Measurements from ENCODE around the gene ELOVL6. TPM values are rescaled to one million over a fixed set of nuclear protein-coding genes. Genes with fewer than 3 reads are reported as not detected.

The ELOVL6 gene
- total and polyA plus RNA-seq, 2 of the 4 experiments (the other 2 are of a cell fraction), result 17.9 to 19.0 TPM

DNA sequence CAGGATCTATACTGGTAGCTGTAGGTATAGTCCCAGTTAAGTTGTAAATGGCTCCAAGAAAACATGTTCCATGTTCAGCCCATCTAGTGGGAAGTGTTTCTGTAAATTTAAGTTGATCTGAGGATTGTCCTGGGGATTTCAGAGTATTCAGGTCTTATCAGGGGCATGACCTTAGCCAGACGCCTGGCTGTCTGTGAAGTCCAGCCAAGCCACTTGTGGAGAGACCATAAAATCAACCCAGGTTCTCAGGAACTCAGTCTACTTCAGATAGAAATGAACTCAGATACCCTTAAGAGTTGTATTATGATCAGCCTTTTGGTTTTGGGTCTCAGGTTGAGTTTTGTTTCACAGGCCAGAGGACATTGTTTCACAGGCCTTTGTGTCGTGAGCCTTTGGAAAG, 189.9 kb downstream of the ELOVL6 start:
- Histone ChIP-seq H2BK15ac (ENCODE audit: low read depth, low read length) (no peak overlapping the region), H2AK5ac (ENCODE audit: low read depth, low read length) (no peak overlapping the region), H4K91ac (ENCODE audit: insufficient read depth, low read depth, low read length) (no peak overlapping the region), H4K5ac (ENCODE audit: low read depth, low read length) (no peak overlapping the region), H3K9me1 (ENCODE audit: insufficient read depth, low read length) (no peaks in the 10 kb centered on the region), H3K27ac (ENCODE audit: insufficient read depth, low read length) (no peak overlapping the region), H3K18ac (ENCODE audit: low read depth, low read length) (no peak overlapping the region), H3K56ac (ENCODE audit: extremely low read depth, insufficient read depth, low read length) (no peak overlapping the region), H3K27me3 (ENCODE audit: control insufficient read depth, insufficient read depth, low read length) (no peaks in the 10 kb centered on the region), H4K20me1 (ENCODE audit: insufficient read depth, low read length) (no peaks in the 10 kb centered on the region), H3K4me3 (ENCODE audit: insufficient read depth, low read depth, low read length) (no peak overlapping the region), H3K9ac (ENCODE audit: low read depth, low read length) (no peak overlapping the region), H3K14ac (replicated peaks; ENCODE audit: low read depth, low read length) (no peak overlapping the region), H2BK20ac (ENCODE audit: low read depth, low read length) (no peak overlapping the region), H3K9me3 (ENCODE audit: control insufficient read depth, insufficient read depth, low read length) (no peaks in the 10 kb centered on the region), H2BK120ac (ENCODE audit: low read depth, low read length) (no peak overlapping the region), H3K36me3 (ENCODE audit: control insufficient read depth, insufficient read depth, low read length) (no peaks in the 10 kb centered on the region), H3K4me2 (ENCODE audit: low read depth, low read length) (no peak overlapping the region), H3K23ac (ENCODE audit: low read depth, low read length) (no peak overlapping the region), H3K79me1 (ENCODE audit: low read depth in 1 of 2, low read length in 2 of 2) (no peaks in the 10 kb centered on the region), H2AK9ac (replicated peaks; ENCODE audit: low read depth, low read length, poor library complexity) (no peak overlapping the region), H2AFZ (replicated peaks; ENCODE audit: low read length, poor library complexity) (no peak overlapping the region), H2BK5ac (ENCODE audit: low read depth, low read length, poor library complexity, severe bottlenecking) (no peak overlapping the region), H3K4ac (ENCODE audit: low read depth, low read length) (no peak overlapping the region), H4K8ac (ENCODE audit: low read depth in 2 of 2, low read length in 2 of 2) (no peak overlapping the region), H3K4me1 (ENCODE audit: control insufficient read depth, insufficient read depth, low read length) (no peaks in the 10 kb centered on the region)
- dilution Hi-C loops (cut with HindIII; ENCODE audit: low sequenced_read_pairs, unreplicated experiment), result no loop called here
- intact Hi-C loops (cut with micrococcal nuclease), result loop anchor here (5.0 kb wide), 1 partner anchor 309 kb away; no protein-coding TSS in a partner anchor
- no TSS peak for BruUV-seq (replicated peaks)
- POLR2A ChIA-PET (ENCODE audit: unreplicated experiment), result no interaction called here
- CTCF ChIA-PET, result interaction anchor here (1.1 kb wide), 1 partner anchor 38 kb away, joined by 3 read pairs; no protein-coding TSS in a partner anchor
- ATAC-seq (ENCODE audit: low read depth) (no peak), DNase-seq (no peak)
- TF ChIP-seq SMC3 (IDR thresholded peaks at IDR 0.05; ENCODE audit: low read depth, low read length) (no peak), MAFK (IDR thresholded peaks at IDR 0.05; ENCODE audit: low read depth, low read length) (no peak), POLR2A (IDR thresholded peaks at IDR 0.05; ENCODE audit: low read depth, low read length) (no peak), RCOR1 (IDR thresholded peaks at IDR 0.05; ENCODE audit: insufficient replicate concordance, low read length) (no peak), BHLHE40 (IDR thresholded peaks at IDR 0.05; ENCODE audit: low read depth, low read length) (no peak), NFE2L2 (IDR thresholded peaks at IDR 0.05; ENCODE audit: low read depth, low read length) (no peak), CHD1 (IDR thresholded peaks at IDR 0.05; ENCODE audit: low read depth, low read length) (no peak), FOS (IDR thresholded peaks at IDR 0.05; ENCODE audit: low read depth, low read length) (no peak), RFX5 (IDR thresholded peaks at IDR 0.05; ENCODE audit: low read depth, low read length) (no peak), RAD21 (IDR thresholded peaks at IDR 0.05; ENCODE audit: low read length) (no peak), MXI1 (IDR thresholded peaks at IDR 0.05; ENCODE audit: borderline replicate concordance, low read depth, low read length) (no peak), MAZ (IDR thresholded peaks at IDR 0.05; ENCODE audit: borderline replicate concordance, low read depth, low read length) (no peak), CEBPB (IDR thresholded peaks at IDR 0.05; ENCODE audit: low read depth, low read length) (no peak)
- TF ChIP-seq, protein P1, sequence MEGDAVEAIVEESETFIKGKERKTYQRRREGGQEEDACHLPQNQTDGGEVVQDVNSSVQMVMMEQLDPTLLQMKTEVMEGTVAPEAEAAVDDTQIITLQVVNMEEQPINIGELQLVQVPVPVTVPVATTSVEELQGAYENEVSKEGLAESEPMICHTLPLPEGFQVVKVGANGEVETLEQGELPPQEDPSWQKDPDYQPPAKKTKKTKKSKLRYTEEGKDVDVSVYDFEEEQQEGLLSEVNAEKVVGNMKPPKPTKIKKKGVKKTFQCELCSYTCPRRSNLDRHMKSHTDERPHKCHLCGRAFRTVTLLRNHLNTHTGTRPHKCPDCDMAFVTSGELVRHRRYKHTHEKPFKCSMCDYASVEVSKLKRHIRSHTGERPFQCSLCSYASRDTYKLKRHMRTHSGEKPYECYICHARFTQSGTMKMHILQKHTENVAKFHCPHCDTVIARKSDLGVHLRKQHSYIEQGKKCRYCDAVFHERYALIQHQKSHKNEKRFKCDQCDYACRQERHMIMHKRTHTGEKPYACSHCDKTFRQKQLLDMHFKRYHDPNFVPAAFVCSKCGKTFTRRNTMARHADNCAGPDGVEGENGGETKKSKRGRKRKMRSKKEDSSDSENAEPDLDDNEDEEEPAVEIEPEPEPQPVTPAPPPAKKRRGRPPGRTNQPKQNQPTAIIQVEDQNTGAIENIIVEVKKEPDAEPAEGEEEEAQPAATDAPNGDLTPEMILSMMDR (conservative IDR thresholded peaks at IDR 0.05; ENCODE audit: low read depth, low read length), result no peak
- TF ChIP-seq, protein P2, sequence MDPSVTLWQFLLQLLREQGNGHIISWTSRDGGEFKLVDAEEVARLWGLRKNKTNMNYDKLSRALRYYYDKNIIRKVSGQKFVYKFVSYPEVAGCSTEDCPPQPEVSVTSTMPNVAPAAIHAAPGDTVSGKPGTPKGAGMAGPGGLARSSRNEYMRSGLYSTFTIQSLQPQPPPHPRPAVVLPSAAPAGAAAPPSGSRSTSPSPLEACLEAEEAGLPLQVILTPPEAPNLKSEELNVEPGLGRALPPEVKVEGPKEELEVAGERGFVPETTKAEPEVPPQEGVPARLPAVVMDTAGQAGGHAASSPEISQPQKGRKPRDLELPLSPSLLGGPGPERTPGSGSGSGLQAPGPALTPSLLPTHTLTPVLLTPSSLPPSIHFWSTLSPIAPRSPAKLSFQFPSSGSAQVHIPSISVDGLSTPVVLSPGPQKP (IDR thresholded peaks at IDR 0.05; ENCODE audit: borderline replicate concordance, low read depth, low read length), result no peak
- TF ChIP-seq, protein P3, sequence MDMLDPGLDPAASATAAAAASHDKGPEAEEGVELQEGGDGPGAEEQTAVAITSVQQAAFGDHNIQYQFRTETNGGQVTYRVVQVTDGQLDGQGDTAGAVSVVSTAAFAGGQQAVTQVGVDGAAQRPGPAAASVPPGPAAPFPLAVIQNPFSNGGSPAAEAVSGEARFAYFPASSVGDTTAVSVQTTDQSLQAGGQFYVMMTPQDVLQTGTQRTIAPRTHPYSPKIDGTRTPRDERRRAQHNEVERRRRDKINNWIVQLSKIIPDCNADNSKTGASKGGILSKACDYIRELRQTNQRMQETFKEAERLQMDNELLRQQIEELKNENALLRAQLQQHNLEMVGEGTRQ (IDR thresholded peaks at IDR 0.05; ENCODE audit: low read depth, low read length), result no peak
- WGBS, 2 experiments (ENCODE audit: extremely low coverage in 2 of 2, insufficient read length in 1 of 2), result no CpG with 5 or more reads among the region's 2 CpGs
- in situ Hi-C loops (cut with MboI; ENCODE audit: low sequenced_read_pairs), result loop anchor here (5.0 to 25.0 kb wide), 2 partner anchors 199 to 304 kb away; no protein-coding TSS in a partner anchor
